K562 (cell line): ENCODE measurements around the gene CHST7. TPM values are rescaled to one million over a fixed set of nuclear protein-coding genes. Genes with fewer than 3 reads are reported as not detected.

Experiments
- ADNP ChIP-seq: fragments of 200-800 bp; sonication (Bioruptor generic); IDR thresholded peaks from 2 replicates; pipeline ENCODE4 v1.6.1; 2016; ENCODE audit warnings: missing genetic modification characterization, missing compliant biosample characterization
- BCL6 ChIP-seq: fragments of 250-450 bp; sonication (Bioruptor Pico); IDR thresholded peaks from 2 replicates; pipeline ENCODE4 v1.4.0; 2020
- CBX5 ChIP-seq: IDR thresholded peaks from 2 replicates; pipeline ENCODE4 v1.6.1; 2014; ENCODE audit warnings: low read depth, borderline replicate concordance
- CBX8 ChIP-seq: fragments of 200-600 bp; sonication (generic); IDR thresholded peaks from 2 replicates; pipeline ENCODE4 v1.6.1; 2012; ENCODE audit warnings: borderline replicate concordance, mixed run types, low read depth, mild to moderate bottlenecking, moderate library complexity, mixed read lengths, low read length, control low read depth, inconsistent platforms; ENCODE audit not compliant: poor library complexity, severe bottlenecking; ENCODE audit errors: extremely low read depth
- CTCF ChIP-seq, 3 experiments: IDR thresholded peaks in 2 of 3; conservative IDR thresholded peaks in 1 of 3; 2 replicates each; pipeline ENCODE4 v1.5.1; 2011 to 2012; ENCODE audit warnings: low read length in 3 of 3, mild to moderate bottlenecking in 3 of 3, control low read depth in 2 of 3, improper control_type of control experiment in 1 of 3, inconsistent platforms in 1 of 3, low read depth in 1 of 3, mixed read lengths in 1 of 3, moderate library complexity in 1 of 3; ENCODE audit not compliant: insufficient read depth in 2 of 3
- NFATC3 ChIP-seq: fragments of 450-650 bp; IDR thresholded peaks from 2 replicates; pipeline ENCODE4 v1.6.1; 2017; ENCODE audit warnings: mild to moderate bottlenecking
- POLR2B ChIP-seq: fragments of 450-650 bp; IDR thresholded peaks from 2 replicates; pipeline ENCODE4 v1.6.1; 2018; ENCODE audit warnings: low read depth; ENCODE audit not compliant: partially characterized antibody
- RFX5 ChIP-seq: IDR thresholded peaks from 2 replicates; pipeline ENCODE4 v1.6.1; 2011; ENCODE audit warnings: low read depth, mild to moderate bottlenecking, improper control_type of control experiment, low read length
- RREB1 ChIP-seq: fragments of 250-450 bp; sonication (Bioruptor Pico); IDR thresholded peaks from 2 replicates; pipeline ENCODE4 v1.4.0; 2020
- SFPQ ChIP-seq: fragments of 200-400 bp; formaldehyde crosslinking; IDR thresholded peaks from 2 replicates; pipeline ENCODE4 v1.6.1; 2017; ENCODE audit warnings: mild to moderate bottlenecking, low read depth, low read length, moderate library complexity
- TAF1 ChIP-seq: IDR thresholded peaks from 2 replicates; pipeline ENCODE4 v1.6.1; 2011; ENCODE audit warnings: mild to moderate bottlenecking, low read length, moderate library complexity; ENCODE audit not compliant: insufficient read depth, control insufficient read depth, severe bottlenecking; ENCODE audit errors: extremely low read depth
- TRIM24 ChIP-seq, 2 experiments: fragments of 450-650 bp; IDR thresholded peaks; 2 replicates each; pipeline ENCODE4 v1.6.1; 2016
- U2AF1 ChIP-seq: fragments of 200-400 bp; formaldehyde crosslinking; optimal IDR thresholded peaks from 2 replicates; pipeline ENCODE3; 2017; ENCODE audit warnings: mild to moderate bottlenecking, low read depth, low read length, moderate library complexity
- XRCC4 ChIP-seq: IDR thresholded peaks from one replicate; pipeline ENCODE4 v1.6.1; 2011; ENCODE audit not compliant: insufficient read depth, insufficient read length; ENCODE audit errors: extremely low read depth
- ZFP36 ChIP-seq: fragments of 150-350 bp; IDR thresholded peaks from 2 replicates; pipeline ENCODE4 v1.6.1; 2018; ENCODE audit warnings: low read length, low read depth; ENCODE audit not compliant: partially characterized antibody
- ZNF551 ChIP-seq: fragments of 250-450 bp; sonication (Bioruptor Pico); IDR thresholded peaks from 2 replicates; pipeline ENCODE4 v1.5.0; 2021; ENCODE audit warnings: mild to moderate bottlenecking, moderate library complexity
- ZNF830 ChIP-seq: fragments of 250-450 bp; sonication (Bioruptor Pico); IDR thresholded peaks from 2 replicates; pipeline ENCODE4 v1.5.0; 2021; ENCODE audit warnings: mild to moderate bottlenecking
- ZZZ3 ChIP-seq: fragments of 450-650 bp; IDR thresholded peaks from 2 replicates; pipeline ENCODE4 v1.6.1; 2016; ENCODE audit warnings: antibody characterized with exemption, mild to moderate bottlenecking, moderate library complexity
- polyA plus RNA-seq, 8 experiments: library from polyadenylated mRNA; depleted of rRNA in 4 of 8; stranded (reverse) in 5 of 8; unstranded in 3 of 8; fragments of >200 nt; fragmentation: Nextera tagmentation in 2 of 8; fragmentation: Illumina TruSeq in 1 of 8; extraction: Ambion mirVana in 2 of 8; extraction: Trizol in 1 of 8; gene quantifications; 2 replicates each; pipeline versions ENCODE4 v1.2.1 to v1.2.3, GENCODE V29; 2011 to 2014; ENCODE audit warnings: inconsistent platforms in 1 of 8, missing spikeins in 1 of 8
- total RNA-seq, 7 experiments: library from RNA; depleted of rRNA in 6 of 7; stranded (reverse); fragments of >200 nt in 6 of 7; fragmentation: Illumina TruSeq in 2 of 7; extraction: Trizol in 2 of 7; gene quantifications; 2 replicates each; pipeline versions ENCODE4 v1.2.1 to v1.2.3, GENCODE V29; 2011 to 2021; ENCODE audit warnings: low replicate concordance in 1 of 7

Gene CHST7
- total and polyA plus RNA-seq, 9 of the 15 experiments (the other 6 are each of a cell fraction or from before 2014, with no cell fraction given), result 0.04 to 0.41 (median 0.09) TPM; not detected in 2

GRCh38 chrX:46545111-46546005 lies 28.2 kb upstream of the CHST7 start, which contains the start of gene ZNF674 (continued):
- TF ChIP-seq CBX8, result no peak
- no peak for TF ChIP-seq ZNF551
- no peak for TF ChIP-seq RREB1 (CRISPR knock-in tag)
- TF ChIP-seq ZZZ3, result no peak
- TF ChIP-seq CBX5, result no peak
- TF ChIP-seq RFX5, result no peak
- no peak for TF ChIP-seq U2AF1
- TF ChIP-seq CTCF (IDR thresholded peaks at IDR 0.05 in 2 of 3, conservative IDR thresholded peaks at IDR 0.05 in 1 of 3; ENCODE audit: insufficient read depth in 2 of 3, low read depth in 1 of 3, low read length in 3 of 3), result peak; percentile 41 to 65 (median 53)
- TF ChIP-seq ZNF830, result no peak
- TF ChIP-seq TAF1, result peak; percentile 70
- TF ChIP-seq ZFP36, result no peak
- TF ChIP-seq SFPQ, result no peak
- no peak for TF ChIP-seq TRIM24 (IDR thresholded peaks at IDR 0.05)
- no peak for TF ChIP-seq NFATC3
- TF ChIP-seq BCL6 (CRISPR knock-in tag), result no peak
- TF ChIP-seq XRCC4, result no peak
- peak; percentile 85 for TF ChIP-seq POLR2B
- TF ChIP-seq ADNP (tag), result no peak
